GM19238 (cell line): ENCODE measurements around the gene MGAT5.

Experiments
- DNase-seq: peaks from one replicate; pipeline ENCODE4 v3.0.0; 2011; ENCODE audit warnings: low spot score; ENCODE audit not compliant: insufficient read length

The MGAT5 gene

GRCh38 chr2:134362740-134363139 is 108.9 kb downstream of the MGAT5 start:
- no peak for DNase-seq

GRCh38 chr2:134365356-134365755 is 111.5 kb downstream of the MGAT5 start:
- no peak for DNase-seq

- DNase-seq: no peak
Measured at GRCh38 chr2:134366359-134366758, 112.5 kb downstream of the MGAT5 start.

- DNase-seq: no peak
Measured at GRCh38 chr2:134367213-134367612, 113.3 kb downstream of the MGAT5 start.

GRCh38 chr2:134368009-134368817 is 114.3 kb downstream of the MGAT5 start:
- DNase-seq: no peak

GRCh38 chr2:134369220-134369902 is 115.5 kb downstream of the MGAT5 start:
- no peak for DNase-seq

GRCh38 chr2:134370655-134371445 is 117.0 kb downstream of the MGAT5 start:
- no peak for DNase-seq

GRCh38 chr2:134372141-134372540 is 118.3 kb downstream of the MGAT5 start:
- no peak for DNase-seq

- DNase-seq: no peak
Measured at GRCh38 chr2:134372611-134373131, 118.8 kb downstream of the MGAT5 start.

GRCh38 chr2:134375935-134376334 is 122.1 kb downstream of the MGAT5 start:
- no peak for DNase-seq

GRCh38 chr2:134377730-134378129 is 123.9 kb downstream of the MGAT5 start:
- no peak for DNase-seq

- no peak for DNase-seq
Measured at GRCh38 chr2:134379293-134379692, 125.4 kb downstream of the MGAT5 start.

- no peak for DNase-seq
Measured at GRCh38 chr2:134379722-134380121, 125.8 kb downstream of the MGAT5 start.

- DNase-seq: no peak
Measured at GRCh38 chr2:134381141-134381540, 127.3 kb downstream of the MGAT5 start.

GRCh38 chr2:134384131-134384530 is 130.3 kb downstream of the MGAT5 start:
- no peak for DNase-seq

- no peak for DNase-seq
Measured at GRCh38 chr2:134385195-134385594, 131.3 kb downstream of the MGAT5 start.

GRCh38 chr2:134386310-134386709 is 132.4 kb downstream of the MGAT5 start:
- no peak for DNase-seq

GRCh38 chr2:134389381-134389780 is 135.5 kb downstream of the MGAT5 start:
- DNase-seq: no peak

- no peak for DNase-seq
Measured at GRCh38 chr2:134391751-134392160, 137.9 kb downstream of the MGAT5 start.

- DNase-seq: no peak
Measured at GRCh38 chr2:134392442-134393074, 138.7 kb downstream of the MGAT5 start.

- DNase-seq: no peak
Measured at GRCh38 chr2:134393075-134393461, 139.2 kb downstream of the MGAT5 start.
